ENCODE measurements around the gene ITIH3. TPM values are rescaled to one million over a fixed set of nuclear protein-coding genes. Genes with fewer than 3 reads are reported as not detected.

ITIH3 gene
- total RNA-seq, 1 donor from 2014 or later, result 0.16 TPM

GRCh38 chr3:52813810-52814209, 19.2 kb downstream of the ITIH3 start:
- no peak overlapping the region for H3K9ac ChIP-seq (ENCODE audit: low read length)
- H3K27me3 Mint-ChIP-seq (ENCODE audit: low read depth, unreplicated experiment), result peaks cover 29% of the 10 kb centered on the region
- H3K79me2 ChIP-seq (ENCODE audit: insufficient read depth, low read length), result no peaks in the 10 kb centered on the region
- FAIRE-seq (no peak), DNase-seq (ENCODE audit: low read depth) (no peak)
- H3K27ac ChIP-seq (ENCODE audit: low read depth, low read length), result no peak overlapping the region
- H4K20me1 ChIP-seq (ENCODE audit: insufficient read depth, low read length), result no peaks in the 10 kb centered on the region
- no peaks in the 10 kb centered on the region for H3K9me3 ChIP-seq (ENCODE audit: insufficient read depth, low read depth, low read length)
- H3K4me3 ChIP-seq (ENCODE audit: insufficient read depth, low read depth, low read length), result no peak overlapping the region
- H3K36me3 ChIP-seq (ENCODE audit: insufficient read depth, low read length), result no peaks in the 10 kb centered on the region
- TF ChIP-seq, protein P1, sequence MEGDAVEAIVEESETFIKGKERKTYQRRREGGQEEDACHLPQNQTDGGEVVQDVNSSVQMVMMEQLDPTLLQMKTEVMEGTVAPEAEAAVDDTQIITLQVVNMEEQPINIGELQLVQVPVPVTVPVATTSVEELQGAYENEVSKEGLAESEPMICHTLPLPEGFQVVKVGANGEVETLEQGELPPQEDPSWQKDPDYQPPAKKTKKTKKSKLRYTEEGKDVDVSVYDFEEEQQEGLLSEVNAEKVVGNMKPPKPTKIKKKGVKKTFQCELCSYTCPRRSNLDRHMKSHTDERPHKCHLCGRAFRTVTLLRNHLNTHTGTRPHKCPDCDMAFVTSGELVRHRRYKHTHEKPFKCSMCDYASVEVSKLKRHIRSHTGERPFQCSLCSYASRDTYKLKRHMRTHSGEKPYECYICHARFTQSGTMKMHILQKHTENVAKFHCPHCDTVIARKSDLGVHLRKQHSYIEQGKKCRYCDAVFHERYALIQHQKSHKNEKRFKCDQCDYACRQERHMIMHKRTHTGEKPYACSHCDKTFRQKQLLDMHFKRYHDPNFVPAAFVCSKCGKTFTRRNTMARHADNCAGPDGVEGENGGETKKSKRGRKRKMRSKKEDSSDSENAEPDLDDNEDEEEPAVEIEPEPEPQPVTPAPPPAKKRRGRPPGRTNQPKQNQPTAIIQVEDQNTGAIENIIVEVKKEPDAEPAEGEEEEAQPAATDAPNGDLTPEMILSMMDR (IDR thresholded peaks at IDR 0.05; ENCODE audit: insufficient read depth, low read depth, low read length), result no peak
- no peak for TF ChIP-seq EZH2 (IDR thresholded peaks at IDR 0.05; ENCODE audit: insufficient read depth, low read length)
- H3K4me3 Mint-ChIP-seq (ENCODE audit: unreplicated experiment), result no peak overlapping the region
- peaks cover 3% of the 10 kb centered on the region for H3K9me3 Mint-ChIP-seq (ENCODE audit: unreplicated experiment)
- H3K27ac Mint-ChIP-seq (ENCODE audit: unreplicated experiment), result no peak overlapping the region
- no peaks in the 10 kb centered on the region for H3K36me3 Mint-ChIP-seq (ENCODE audit: low read depth, unreplicated experiment)
- H3K4me1 Mint-ChIP-seq (ENCODE audit: low read depth, unreplicated experiment), result peaks cover 4% of the 10 kb centered on the region
- H3K4me2 ChIP-seq (ENCODE audit: low read length), result no peak overlapping the region
- no peaks in the 10 kb centered on the region for H3K4me1 ChIP-seq (ENCODE audit: insufficient read depth, low read length)
- no peak overlapping the region for H2AFZ ChIP-seq (ENCODE audit: low read depth, low read length)
- H3K27me3 ChIP-seq (ENCODE audit: insufficient read depth, low read length), result no peaks in the 10 kb centered on the region

DNA sequence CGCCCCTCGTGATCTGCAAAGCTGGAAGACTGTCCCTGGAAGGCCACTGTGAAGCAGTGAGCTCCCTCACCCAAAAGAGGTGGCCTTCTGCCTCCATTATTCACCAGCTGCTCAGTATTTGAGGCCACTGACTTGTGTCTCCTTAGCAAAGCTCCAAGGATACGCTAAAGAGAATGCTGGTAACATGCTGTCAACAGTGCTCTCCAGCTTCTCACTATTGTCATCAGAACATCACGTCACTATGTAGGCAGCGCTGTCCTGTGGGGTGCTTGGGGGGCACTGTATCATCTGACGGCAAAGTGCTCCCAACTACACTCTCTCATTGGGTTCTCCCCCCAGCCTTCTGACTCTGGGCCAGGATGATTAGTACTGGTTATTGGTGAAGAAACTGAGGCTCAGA, 21.6 kb downstream of the ITIH3 start:
- H2AFZ ChIP-seq (ENCODE audit: low read depth, low read length), result no peak overlapping the region
- no peak for DNase-seq (ENCODE audit: low read depth)
- no peaks in the 10 kb centered on the region for H3K9me3 ChIP-seq (ENCODE audit: insufficient read depth, low read depth, low read length)
- no peaks in the 10 kb centered on the region for H3K27me3 ChIP-seq (ENCODE audit: insufficient read depth, low read length)
- no peaks in the 10 kb centered on the region for H3K36me3 Mint-ChIP-seq (ENCODE audit: low read depth, unreplicated experiment)
- no peaks in the 10 kb centered on the region for H3K36me3 ChIP-seq (ENCODE audit: insufficient read depth, low read length)
- TF ChIP-seq, protein P1 (IDR thresholded peaks at IDR 0.05; ENCODE audit: insufficient read depth, low read depth, low read length), result no peak
- no peak for TF ChIP-seq EZH2 (IDR thresholded peaks at IDR 0.05; ENCODE audit: insufficient read depth, low read length)
- H3K4me1 ChIP-seq (ENCODE audit: insufficient read depth, low read length), result no peaks in the 10 kb centered on the region
- H3K4me2 ChIP-seq (ENCODE audit: low read length), result no peak overlapping the region
- H3K9ac ChIP-seq (ENCODE audit: low read length), result no peak overlapping the region
- H4K20me1 ChIP-seq (ENCODE audit: insufficient read depth, low read length), result no peaks in the 10 kb centered on the region
- no peak overlapping the region for H3K4me3 ChIP-seq (ENCODE audit: insufficient read depth, low read depth, low read length)
- peaks cover 4% of the 10 kb centered on the region for H3K4me1 Mint-ChIP-seq (ENCODE audit: low read depth, unreplicated experiment)
- H3K27ac ChIP-seq (ENCODE audit: low read depth, low read length), result no peak overlapping the region
- no peak for FAIRE-seq
- no peaks in the 10 kb centered on the region for H3K79me2 ChIP-seq (ENCODE audit: insufficient read depth, low read length)
- no peaks in the 10 kb centered on the region for H3K9me3 Mint-ChIP-seq (ENCODE audit: unreplicated experiment)
- H3K27ac Mint-ChIP-seq (ENCODE audit: unreplicated experiment), result no peak overlapping the region
- H3K27me3 Mint-ChIP-seq (ENCODE audit: low read depth, unreplicated experiment), result peaks cover 21% of the 10 kb centered on the region
- no peak overlapping the region for H3K4me3 Mint-ChIP-seq (ENCODE audit: unreplicated experiment)

DNA sequence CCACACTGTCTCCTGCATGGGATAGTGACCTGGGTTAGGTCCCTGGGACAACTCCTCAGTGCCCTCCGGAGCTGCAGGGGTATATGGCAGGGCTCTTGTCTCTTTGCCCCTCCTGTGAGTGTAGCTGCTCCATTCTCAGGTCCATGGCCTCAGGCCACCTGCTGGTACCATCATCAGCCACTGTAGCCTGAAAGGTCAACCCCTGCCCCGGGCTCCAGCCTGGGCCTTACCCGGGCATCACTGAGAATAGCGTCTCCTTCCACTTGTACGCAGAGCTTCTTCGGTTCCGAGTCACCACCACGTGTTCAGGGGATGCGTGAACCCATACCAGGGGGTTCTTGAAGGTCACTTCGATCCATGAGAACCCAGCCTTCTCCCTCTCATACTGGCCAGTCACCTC, 22.1 kb downstream of the ITIH3 start:
- H3K36me3 ChIP-seq (ENCODE audit: insufficient read depth, low read length), result no peaks in the 10 kb centered on the region
- no peak for FAIRE-seq

More for the DNA sequence above, 22.1 kb downstream of the ITIH3 start:
- no peak for DNase-seq (ENCODE audit: low read depth)
- Histone ChIP-seq H3K27ac (ENCODE audit: low read depth, low read length) (no peak overlapping the region), H2AFZ (ENCODE audit: low read depth, low read length) (no peak overlapping the region), H3K4me3 (ENCODE audit: insufficient read depth, low read depth, low read length) (no peak overlapping the region), H4K20me1 (ENCODE audit: insufficient read depth, low read length) (no peaks in the 10 kb centered on the region), H3K9me3 (ENCODE audit: insufficient read depth, low read depth, low read length) (no peaks in the 10 kb centered on the region), H3K9ac (ENCODE audit: low read length) (no peak overlapping the region), H3K4me2 (ENCODE audit: low read length) (no peak overlapping the region), H3K27me3 (ENCODE audit: insufficient read depth, low read length) (no peaks in the 10 kb centered on the region), H3K4me1 (ENCODE audit: insufficient read depth, low read length) (no peaks in the 10 kb centered on the region), H3K79me2 (ENCODE audit: insufficient read depth, low read length) (no peaks in the 10 kb centered on the region)
- Mint-ChIP-seq H3K27me3 (ENCODE audit: low read depth, unreplicated experiment) (peaks cover 17% of the 10 kb centered on the region), H3K4me1 (ENCODE audit: low read depth, unreplicated experiment) (peaks cover 4% of the 10 kb centered on the region), H3K9me3 (ENCODE audit: unreplicated experiment) (no peaks in the 10 kb centered on the region), H3K4me3 (ENCODE audit: unreplicated experiment) (no peak overlapping the region), H3K27ac (ENCODE audit: unreplicated experiment) (no peak overlapping the region), H3K36me3 (ENCODE audit: low read depth, unreplicated experiment) (no peaks in the 10 kb centered on the region)
- TF ChIP-seq, protein P1 (IDR thresholded peaks at IDR 0.05; ENCODE audit: insufficient read depth, low read depth, low read length), result no peak
- no peak for TF ChIP-seq EZH2 (IDR thresholded peaks at IDR 0.05; ENCODE audit: insufficient read depth, low read length)
